Superior temporal gyrus (tissue), 1 donor: Measurements from ENCODE around the gene SEMA6A.

Experiments used
- DNase-seq: peaks from one replicate; pipeline ENCODE4 v3.0.0-alpha.2; 2016; ENCODE audit errors: extremely low spot score

SEMA6A gene

DNA sequence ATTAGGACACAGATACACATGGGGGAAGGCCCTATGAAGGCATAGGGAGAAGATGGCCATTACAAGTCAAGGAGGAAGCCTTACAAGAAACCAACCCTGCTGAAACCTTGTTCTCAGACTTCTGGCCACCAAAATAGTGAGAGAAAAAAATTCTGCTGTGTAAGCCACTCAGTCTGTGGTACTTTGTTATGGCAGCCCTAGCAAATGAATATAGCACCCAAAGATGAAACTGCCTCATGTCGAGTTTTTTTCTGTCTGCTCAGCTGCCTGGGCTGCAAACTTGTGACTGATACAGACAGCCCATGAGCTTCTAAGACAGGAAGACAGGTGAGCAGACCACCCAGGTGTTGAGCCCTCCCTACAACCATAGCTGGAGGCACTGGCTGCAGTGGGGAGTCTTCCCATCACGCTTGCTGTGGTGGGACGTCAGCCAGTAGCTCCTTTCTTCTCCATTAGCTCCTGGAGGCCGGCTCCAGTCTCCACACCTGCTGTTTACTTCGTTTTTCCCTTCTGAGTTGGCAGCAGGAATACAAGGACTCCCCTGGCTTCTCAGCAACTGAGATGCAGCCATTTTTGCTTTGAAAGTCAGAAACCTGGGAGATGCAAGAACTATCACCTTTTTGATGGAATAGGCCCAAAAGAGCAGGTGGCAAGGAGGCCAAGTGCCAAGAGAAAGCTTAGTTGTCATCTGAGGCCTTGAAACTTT lies 164.9 kb downstream of the SEMA6A start:
- no peak for DNase-seq

DNA sequence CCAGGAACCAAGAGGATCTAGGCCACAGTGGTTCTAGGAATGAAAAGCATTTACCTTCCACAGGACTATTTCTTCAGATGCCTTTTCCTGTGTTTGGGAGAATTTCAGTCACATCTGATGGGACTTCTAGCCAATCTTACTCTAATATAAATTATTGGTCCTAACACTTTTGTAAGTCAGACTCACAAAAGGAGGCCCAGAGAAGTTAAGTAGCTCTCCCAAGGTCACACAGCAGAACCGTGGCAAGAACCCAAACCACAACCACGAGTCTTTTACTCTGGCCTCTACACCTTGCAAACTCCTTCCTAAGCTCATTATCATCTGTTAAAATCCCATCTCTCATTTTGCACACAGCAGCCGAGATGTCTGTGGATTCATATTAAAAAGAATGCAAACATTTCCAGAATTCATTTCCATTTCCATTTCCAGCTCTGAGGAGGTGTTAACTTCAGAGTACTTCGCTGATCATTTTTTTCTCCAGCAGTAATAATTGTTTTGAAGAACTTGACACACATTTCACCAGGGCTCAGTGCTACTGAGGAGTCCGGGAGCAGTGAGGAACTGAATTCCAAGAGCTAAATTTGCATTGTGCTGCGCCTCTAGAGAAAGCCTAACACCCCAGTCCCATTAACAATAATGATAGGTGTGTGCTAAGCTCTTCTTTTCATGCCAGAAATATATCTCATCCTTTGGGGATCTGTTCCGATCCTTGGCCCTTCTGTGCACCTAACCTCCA lies 168.1 kb downstream of the SEMA6A start:
- DNase-seq = no peak

DNA sequence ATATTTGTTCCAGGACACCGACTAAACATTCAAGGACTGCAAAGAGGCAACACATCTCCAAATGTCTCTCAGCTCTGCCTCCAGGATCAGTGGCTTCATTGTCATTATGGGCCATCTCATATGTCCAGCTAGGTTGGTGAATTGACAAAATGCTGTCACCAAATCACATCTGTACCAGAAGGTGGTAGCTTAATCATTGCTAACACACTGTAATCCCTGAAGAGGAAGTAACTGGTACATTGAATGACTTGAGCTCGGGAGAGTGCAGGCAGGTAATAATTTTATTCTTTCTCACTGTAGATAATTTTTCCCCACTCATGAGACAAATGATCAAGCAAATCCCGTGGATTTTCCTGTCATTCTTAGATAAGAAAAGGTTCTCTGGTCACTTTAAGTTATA lies 169.8 kb downstream of the SEMA6A start:
- DNase-seq = no peak

DNA sequence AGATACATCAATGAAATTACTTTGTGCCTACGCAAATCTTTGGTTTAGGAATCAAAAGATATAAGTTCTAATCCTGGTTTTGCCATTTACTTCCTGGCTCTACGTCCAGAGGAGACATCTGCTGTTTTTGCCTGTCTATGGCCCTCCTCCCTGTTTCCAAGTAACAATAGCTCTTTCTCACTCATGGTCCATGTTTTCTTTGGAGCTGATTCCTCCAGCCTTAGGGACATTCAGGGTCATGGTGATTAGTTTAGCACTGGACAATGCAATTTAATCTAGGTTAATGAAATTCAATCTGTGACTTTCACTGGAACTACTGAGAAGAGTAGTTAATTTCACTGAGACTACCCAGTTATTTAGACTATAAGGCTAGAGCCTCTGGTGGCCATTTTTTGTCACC lies 170.6 kb downstream of the SEMA6A start:
- peak; percentile 76 for DNase-seq

DNA sequence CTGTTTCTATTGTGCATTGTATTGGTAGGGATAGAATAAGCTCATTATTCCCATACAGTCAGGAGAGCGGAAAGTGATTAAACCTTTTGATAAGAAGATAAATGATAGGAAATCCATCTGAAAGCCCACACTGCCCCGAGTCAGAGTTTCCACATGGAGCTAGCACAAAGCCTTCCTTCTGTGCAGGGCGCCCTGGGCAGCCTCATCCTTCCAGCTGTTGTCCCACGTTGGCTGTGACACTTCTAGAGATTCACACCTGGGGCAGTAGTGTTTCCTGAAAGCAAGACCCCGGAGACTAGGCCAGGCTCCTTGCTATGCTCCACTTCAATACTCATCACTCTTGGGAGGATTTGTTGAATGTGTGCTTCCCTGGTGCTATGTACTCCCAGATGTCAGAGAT lies 172.4 kb downstream of the SEMA6A start:
- DNase-seq = no peak

DNA sequence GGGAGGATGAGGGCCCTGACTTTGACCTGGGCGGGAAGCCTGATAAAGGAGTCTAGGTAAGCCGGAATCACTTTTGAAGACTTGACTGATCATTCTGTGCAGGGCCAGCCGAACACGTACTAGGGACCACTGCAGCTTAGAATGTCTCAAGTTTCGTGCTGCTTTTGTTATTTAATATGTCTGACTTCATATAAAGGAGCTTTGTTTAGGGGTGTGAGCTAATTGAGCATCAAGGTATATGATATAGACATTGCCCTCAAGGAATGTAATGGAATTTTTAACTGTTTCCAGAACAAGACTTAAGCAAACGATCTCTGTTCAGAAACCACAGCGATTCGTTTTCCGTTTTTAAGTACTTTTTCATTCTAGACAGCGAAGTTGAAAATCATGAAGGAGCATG lies 173.0 kb downstream of the SEMA6A start:
- DNase-seq = no peak

DNA sequence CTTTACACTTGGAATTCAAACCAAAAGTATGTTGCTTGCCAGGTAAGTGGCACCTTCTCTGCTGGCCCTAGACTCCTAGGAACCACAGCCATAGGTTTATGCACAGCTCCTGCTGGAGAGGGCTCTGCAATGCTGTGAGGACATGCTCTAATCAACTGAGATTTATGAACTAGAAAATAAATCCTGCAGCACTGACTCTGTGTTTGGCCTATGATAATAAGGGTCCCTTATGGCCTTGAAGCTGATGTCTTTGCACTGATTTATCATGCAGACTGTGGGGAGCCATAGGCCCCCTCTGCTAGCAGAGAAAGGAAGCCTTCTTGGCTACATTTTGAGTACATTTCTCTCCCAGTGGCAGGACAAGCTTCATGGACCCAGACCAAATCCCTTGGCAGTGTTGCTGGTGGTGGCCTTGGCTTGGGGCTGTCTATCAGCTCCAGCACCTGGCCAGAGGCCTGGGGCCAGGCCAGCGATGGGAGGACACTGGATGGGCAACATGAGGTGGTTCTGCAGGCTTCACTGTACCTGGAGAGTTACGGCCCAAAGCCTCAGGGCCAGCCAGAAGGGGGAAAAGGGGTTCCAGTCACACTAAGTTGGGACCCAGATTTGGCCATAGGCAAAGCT lies 178.0 kb downstream of the SEMA6A start:
- DNase-seq = no peak

DNA sequence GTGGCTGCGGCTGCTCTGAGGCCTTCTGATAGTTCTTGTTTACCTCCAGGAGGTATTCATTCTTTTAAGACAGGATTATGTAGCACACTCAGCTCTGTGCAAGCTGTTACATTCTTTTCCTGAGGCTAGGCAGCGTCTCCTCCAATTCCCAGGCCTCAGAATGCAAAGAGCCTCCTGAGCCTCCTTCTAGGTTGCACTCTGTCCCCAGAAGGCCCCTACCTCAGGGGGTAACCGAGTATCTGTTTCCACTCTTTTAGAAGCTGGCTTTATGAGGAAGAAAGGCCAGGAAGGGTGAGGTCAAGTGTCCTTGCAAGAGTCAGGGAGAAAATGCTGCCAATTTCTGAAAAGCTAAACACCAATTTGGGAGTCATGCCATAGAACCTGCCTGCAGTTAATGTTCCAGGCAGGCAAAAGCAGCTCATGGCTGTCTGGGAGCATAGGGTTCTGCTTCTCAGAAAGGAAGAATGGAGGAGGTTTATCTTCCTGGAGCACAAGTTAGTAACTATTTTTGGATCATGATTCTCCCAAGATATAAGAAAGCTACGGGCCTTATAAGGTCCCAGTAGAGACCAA lies 178.9 kb downstream of the SEMA6A start:
- no peak for DNase-seq

DNA sequence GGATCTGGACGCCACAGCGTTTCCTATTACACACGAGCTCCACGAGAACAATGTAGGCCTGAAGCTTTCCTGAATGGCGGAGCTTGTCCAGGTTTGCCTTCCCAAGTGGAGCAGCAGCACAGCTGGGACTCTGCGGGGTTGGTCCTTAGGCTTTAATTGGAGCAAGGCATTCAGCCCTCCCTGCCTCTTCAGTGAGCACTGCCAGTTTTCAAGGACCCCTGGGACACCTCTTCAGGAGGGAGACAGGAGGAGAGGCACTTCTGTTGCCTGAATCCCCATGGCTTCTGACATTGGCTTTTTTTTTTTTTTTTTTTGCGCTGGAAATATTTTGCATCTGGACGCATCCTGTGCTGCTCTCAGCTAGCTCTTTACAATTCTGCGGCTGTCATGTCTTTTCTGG lies 179.4 kb downstream of the SEMA6A start:
- no peak for DNase-seq

DNA sequence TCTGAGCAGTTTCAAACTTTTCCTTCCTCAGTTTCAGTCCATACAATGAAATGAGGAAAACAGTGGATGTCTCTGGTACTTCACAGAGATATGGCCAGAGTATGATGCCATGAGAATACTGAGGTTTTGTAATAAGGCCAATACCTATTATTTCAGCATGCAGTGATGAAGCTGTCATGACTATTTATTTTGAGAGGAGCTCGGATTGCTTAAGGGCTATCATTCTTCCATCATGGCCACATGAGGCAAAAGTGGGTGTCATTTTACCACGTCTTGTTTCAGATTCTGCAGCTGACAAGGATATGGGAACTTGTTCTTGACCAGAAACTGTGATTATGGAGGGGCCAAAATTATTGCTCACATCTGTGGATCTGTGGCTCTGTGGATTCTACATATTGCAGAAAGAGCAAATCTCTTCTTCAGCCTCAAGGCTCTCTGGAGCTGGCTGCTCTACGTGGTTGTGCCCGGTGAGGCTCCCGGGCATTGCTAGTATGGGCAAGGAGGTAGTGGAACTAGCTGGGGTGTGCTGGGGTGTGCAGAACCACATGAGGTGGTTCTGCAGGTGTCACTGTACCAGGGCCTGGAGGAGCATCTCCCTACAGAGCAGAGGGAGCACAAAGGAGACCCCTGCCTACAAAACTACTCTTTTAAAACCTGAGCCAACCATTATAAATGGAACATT lies 180.3 kb downstream of the SEMA6A start:
- no peak for DNase-seq
